HepG2 (cell line): ENCODE data around the gene UAP1L1. TPM values are rescaled to one million over a fixed set of nuclear protein-coding genes. Genes with fewer than 3 reads are reported as not detected.
A peak's percentile ranks its signal among the peaks of the same experiment; 100 is the strongest.

Source experiments
- NFE2L1 ChIP-seq: sonication (generic); formaldehyde crosslinking; IDR thresholded peaks from 2 replicates; pipeline ENCODE4 v1.4.0; 2020; ENCODE audit warnings: missing genetic modification reagents, mild to moderate bottlenecking, borderline replicate concordance
- SNAPC4 ChIP-seq: sonication (generic); formaldehyde crosslinking; IDR thresholded peaks from 2 replicates; pipeline ENCODE4 v1.4.0; 2020; ENCODE audit warnings: mild to moderate bottlenecking, missing genetic modification reagents
- polyA plus RNA-seq, 8 experiments: library from polyadenylated mRNA; depleted of rRNA in 3 of 8; stranded (reverse) in 7 of 8; unstranded in 1 of 8; fragments of >200 nt; fragmentation: Illumina TruSeq in 4 of 8; extraction: Trizol in 4 of 8; gene quantifications; 2 replicates each; pipeline versions ENCODE4 v1.2.1 to v1.2.3, GENCODE V29; 2011 to 2016; ENCODE audit warnings: low read depth in 4 of 8, missing spikeins in 1 of 8, mixed read lengths in 1 of 8; ENCODE audit not compliant: insufficient read depth in 1 of 8
- total RNA-seq, 5 experiments: library from RNA; depleted of rRNA; stranded (reverse); fragments of >200 nt; fragmentation: Illumina TruSeq; extraction: Trizol; gene quantifications; 2 replicates each; pipeline ENCODE4 v1.2.3, GENCODE V29; 2016; ENCODE audit warnings: low read depth in 1 of 5
- TF ChIP-seq, protein P1 (sequence below): sonication (generic); formaldehyde crosslinking; IDR thresholded peaks from 2 replicates; pipeline ENCODE4 v1.4.0; 2020; ENCODE audit warnings: missing genetic modification reagents, borderline replicate concordance

Gene UAP1L1
- total and polyA plus RNA-seq, 2 of the 13 experiments (the other 11 are each of a cell fraction or from before 2014, with no cell fraction given), result 5.4 to 6.4 TPM

- TF ChIP-seq SNAPC4 (CRISPR knock-in tag) (peak; percentile 88; the same call in 1 of the 2 replicates), NFE2L1 (CRISPR knock-in tag) (no peak)
- TF ChIP-seq, protein P1, sequence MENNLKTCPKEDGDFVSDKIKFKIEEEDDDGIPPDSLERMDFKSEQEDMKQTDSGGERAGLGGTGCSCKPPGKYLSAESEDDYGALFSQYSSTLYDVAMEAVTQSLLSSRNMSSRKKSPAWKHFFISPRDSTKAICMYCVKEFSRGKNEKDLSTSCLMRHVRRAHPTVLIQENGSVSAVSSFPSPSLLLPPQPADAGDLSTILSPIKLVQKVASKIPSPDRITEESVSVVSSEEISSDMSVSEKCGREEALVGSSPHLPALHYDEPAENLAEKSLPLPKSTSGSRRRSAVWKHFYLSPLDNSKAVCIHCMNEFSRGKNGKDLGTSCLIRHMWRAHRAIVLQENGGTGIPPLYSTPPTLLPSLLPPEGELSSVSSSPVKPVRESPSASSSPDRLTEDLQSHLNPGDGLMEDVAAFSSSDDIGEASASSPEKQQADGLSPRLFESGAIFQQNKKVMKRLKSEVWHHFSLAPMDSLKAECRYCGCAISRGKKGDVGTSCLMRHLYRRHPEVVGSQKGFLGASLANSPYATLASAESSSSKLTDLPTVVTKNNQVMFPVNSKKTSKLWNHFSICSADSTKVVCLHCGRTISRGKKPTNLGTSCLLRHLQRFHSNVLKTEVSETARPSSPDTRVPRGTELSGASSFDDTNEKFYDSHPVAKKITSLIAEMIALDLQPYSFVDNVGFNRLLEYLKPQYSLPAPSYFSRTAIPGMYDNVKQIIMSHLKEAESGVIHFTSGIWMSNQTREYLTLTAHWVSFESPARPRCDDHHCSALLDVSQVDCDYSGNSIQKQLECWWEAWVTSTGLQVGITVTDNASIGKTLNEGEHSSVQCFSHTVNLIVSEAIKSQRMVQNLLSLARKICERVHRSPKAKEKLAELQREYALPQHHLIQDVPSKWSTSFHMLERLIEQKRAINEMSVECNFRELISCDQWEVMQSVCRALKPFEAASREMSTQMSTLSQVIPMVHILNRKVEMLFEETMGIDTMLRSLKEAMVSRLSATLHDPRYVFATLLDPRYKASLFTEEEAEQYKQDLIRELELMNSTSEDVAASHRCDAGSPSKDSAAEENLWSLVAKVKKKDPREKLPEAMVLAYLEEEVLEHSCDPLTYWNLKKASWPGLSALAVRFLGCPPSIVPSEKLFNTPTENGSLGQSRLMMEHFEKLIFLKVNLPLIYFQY (CRISPR knock-in tag), result peak; percentile 72
Observed at GRCh38 chr9:137070201-137070905, 7.0 kb upstream of the UAP1L1 start, which contains the start of gene SAPCD2 (continued).
